AG08396 (cell line): ENCODE measurements around the gene FAM117B.
"Not testable (repeated sequence)": the region's sequence is repeated elsewhere in the genome, so short reads cannot be mapped to it uniquely, and the experiment has no call there.

ENCODE experiments used
- DNase-seq: peaks from one replicate; pipeline ENCODE4 v3.0.0; 2012; ENCODE audit warnings: low spot score, mixed read lengths

Gene FAM117B

GRCh38 chr2:202638721-202639120 is 4.0 kb downstream of the FAM117B start:
- DNase-seq: no peak

GRCh38 chr2:202639231-202639630 is 4.5 kb downstream of the FAM117B start:
- DNase-seq: no peak

DNA sequence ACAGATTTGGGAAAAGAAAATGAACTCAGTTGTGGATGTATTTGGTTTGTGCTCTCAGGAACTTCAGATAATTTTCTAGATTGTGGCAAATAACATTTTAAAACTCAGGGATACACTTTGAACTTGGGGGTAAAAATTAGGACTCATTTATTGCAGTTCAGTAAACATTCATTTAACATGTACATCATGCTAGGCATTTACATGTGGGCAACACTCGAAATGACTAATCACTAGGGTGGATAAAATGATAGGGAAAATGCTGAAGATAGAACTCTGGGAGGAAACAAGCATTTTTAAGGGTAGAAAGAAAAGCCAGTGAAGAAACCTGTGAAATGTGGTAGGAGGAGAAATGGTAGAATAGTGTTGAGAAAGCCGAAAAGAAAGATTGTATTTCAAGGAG is 7.8 kb downstream of the FAM117B start:
- DNase-seq: no peak

GRCh38 chr2:202643012-202643858 is 8.5 kb downstream of the FAM117B start:
- DNase-seq: no peak

DNA sequence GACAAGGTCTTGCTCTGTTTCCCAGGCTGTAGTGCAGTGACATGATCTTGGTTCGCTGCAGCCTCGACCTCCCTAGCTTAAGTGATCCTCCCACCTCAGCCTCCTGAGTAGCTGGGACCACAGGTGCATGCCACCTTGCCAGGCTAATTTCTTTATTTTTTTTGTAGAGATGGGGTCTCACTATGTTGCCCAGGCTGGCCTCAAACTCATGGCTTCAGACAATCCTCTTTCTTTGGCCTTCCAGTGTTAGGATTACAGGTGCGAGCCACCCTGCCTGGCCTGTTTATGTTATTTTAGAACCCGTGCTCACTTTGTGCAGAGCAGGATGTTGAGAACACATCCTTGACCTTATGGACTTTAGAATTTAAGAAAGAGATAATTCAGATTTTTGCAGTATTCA is 17.4 kb downstream of the FAM117B start:
- DNase-seq: no peak

- DNase-seq: no peak
Observed at GRCh38 chr2:202653890-202654289, 19.1 kb downstream of the FAM117B start.

GRCh38 chr2:202657876-202658275 is 23.1 kb downstream of the FAM117B start:
- DNase-seq: no peak

- DNase-seq: no peak
Observed at GRCh38 chr2:202660796-202661195, 26.0 kb downstream of the FAM117B start.

DNA sequence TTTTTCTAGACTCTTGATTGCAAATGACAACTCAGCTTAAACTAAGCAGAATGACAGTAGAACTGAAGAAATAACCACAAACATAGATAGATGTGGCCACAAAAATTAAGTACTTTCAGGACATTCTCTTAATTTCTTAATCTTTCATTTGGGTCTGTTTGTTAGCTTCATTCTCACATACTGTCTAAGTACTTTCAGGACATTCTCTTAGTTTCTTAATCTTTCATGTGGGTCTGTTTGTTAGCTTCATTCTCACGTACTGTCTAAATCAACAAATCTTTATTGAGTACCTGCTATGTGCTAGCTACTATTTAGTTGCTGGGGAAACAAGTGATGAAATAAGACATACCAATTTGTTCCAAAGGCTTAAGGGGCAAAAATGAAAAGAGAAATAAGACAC is 35.1 kb downstream of the FAM117B start:
- DNase-seq: no peak

DNA sequence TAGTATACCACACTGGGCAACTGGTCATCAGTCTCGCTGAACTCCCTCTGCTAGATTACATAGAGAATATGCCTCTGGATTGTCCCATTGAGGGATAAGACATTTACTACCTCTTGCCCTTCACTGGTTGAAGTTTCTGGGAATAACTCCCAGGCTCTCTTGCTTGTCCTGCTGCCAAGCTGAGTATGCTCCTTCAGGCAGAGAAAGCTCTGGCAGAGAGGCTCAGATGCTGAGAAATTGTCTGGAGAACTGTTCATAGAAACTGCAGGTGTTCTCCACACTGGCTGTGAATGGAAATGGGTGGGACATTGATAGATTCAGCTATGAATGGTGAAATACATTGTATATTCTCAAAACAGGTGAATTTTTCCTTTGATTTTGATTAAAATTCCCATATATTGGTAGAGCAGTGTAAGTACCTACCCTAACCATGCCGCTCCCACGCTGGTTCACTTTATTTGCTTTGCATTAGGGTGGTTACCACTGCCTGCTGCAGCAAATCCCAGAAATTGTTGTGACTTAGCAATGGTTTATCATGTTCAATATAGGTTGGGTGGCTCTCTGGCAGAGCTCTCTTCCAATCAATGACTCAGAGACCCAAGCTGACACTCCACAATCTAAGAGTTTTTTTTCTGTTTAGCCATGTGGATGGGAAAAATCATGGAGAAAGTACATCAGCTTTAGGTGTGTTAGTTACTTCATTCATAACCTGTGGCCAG is 36.7 kb downstream of the FAM117B start:
- DNase-seq: no peak

DNA sequence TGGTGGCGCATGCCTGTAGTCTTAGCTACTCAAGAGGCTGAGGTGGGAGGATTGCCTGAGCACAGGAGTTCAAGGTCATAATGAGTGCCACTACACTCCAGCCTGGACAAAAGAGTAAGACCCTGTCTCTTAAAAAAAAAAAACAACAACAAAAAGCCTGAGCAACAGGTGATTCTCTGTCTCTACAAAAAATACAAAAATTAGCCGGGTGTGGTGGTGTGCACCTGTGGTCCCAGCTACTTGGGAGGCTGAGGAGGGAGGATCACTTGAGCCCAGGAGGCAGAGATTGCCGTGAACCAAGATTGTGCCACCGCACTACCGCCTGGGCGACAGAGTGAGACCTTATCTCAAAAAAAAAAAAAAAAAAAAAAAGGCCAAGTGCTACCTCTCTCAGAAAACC is 40.3 kb downstream of the FAM117B start:
- not testable (repeated sequence) for DNase-seq

DNA sequence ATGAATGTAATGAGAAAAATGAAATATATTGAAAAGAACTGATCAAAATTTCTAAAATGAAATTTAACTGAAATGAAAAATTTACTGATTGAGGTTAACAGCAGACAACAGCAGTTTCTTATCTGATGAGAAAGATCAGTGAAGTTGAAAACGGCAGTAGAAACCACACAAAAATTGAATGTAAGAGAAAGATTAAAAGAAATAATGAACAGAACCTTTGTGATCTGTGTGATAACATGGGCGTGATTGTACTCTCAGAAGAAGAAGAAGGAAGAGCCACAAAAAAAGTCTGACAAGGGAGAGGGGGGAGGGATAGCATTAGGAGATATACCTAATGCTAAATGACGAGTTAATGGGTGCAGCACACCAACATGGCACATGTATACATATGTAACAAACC is 45.2 kb downstream of the FAM117B start:
- DNase-seq: no peak

DNA sequence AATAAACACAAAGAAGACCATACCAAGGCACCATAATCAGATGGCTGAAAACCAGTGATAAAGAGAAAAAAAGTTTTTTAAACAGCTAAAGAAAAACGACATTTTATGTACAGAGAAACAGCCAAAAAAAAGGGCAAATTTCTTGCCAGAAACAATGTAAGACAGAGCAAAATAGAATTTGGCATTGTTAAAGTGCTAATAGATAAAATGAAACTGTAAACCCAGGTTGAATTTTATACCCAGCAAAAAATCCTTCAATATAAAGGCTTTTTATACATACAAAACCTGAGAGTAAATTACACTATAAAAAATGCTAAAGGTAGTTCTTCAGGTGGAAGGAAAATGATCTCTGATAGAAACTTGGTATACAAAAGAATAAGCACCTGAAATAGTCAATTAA is 45.7 kb downstream of the FAM117B start:
- DNase-seq: no peak

DNA sequence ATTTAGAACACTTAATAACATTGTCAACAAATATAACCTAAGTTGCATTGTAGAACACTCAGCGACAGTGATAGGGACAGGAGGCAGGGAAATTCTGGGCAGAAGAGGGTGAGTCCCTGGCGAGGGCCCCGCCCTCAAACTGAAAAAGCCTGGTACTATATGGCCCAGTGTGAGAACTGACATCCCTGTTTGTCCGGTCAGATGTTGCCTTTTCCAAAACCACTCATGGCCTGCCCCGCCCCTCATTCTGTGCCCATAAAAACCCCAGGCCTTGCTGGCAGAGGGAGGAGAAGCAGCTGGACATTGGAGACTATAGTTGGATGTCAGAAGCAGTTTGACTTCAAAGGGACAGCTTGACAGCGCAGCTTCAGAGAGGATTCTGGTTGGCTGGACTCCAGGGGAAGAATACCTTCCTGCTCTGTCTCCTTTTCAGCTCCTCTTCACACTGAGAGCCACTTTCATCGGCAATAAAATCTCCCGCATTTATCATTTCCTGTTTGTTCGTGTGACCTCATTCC is 47.0 kb downstream of the FAM117B start:
- no peak for DNase-seq

DNA sequence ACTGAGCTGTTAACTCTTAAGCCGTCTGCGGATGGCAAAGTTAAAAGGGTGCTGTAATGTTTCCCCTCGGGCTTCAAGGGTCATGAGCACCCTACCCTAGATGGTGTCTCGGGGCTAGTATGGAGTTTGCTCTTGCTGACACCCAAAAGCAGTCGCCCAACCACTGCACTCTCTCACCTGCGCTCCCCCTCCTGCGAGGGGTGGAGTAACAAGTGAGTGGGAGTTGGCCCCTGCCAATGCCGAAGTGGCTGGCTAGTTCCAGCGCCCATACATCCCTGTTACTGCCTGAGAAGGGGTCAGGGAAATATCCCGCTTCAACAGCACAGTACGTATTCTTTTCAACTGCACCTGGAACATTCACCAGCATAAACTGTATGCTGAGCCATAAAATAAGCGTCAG is 47.5 kb downstream of the FAM117B start:
- DNase-seq: no peak

DNA sequence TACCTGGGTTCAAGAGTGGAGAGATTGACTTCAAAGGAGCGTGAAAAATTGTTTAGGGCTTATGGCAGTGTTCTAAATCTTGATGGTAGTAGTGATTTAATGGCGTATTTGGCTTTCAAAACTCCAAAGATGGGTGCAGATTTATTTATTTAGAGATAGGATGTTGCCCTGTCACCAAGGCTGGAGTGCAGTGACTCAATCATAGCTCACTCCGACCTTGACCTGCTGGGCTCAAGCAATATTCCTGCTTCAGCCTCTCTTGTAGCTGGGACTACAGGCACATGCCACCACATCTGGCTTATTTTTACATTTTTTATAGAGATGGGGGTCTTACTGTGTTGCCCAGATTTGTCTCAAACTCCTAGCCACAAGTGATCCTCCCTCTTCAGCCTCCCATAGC is 52.5 kb downstream of the FAM117B start:
- no peak for DNase-seq

GRCh38 chr2:202689459-202689858 is 54.7 kb downstream of the FAM117B start:
- DNase-seq: no peak

- DNase-seq: no peak
Observed at GRCh38 chr2:202689898-202690297, 55.1 kb downstream of the FAM117B start.

DNA sequence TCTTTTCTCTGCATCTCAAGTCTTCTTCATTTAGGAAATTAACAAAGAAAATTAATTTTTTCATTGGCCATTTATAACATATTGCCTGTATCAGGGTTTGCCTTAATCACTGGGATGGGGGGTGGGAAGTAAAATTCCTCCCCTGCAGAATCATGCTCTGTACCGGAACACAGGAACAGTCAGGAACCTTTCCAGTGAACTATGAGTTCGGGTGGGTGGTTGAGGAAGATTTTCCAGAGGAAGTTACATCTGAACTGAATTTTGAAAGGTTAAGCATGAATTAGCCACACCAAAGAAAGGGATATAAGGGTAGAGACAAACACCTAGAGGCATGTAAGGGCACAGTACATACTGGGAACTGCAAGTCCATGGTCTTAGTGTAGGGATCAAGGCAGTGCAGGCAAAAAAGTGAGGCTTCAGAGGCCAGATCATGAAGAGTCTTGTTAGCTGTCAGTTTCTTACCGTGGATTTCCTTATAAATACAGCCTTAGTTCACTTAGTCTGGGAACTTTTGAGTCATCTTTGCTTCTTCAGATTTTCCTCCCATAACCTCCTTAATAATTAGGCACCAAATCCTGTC is 55.6 kb downstream of the FAM117B start:
- no peak for DNase-seq

- DNase-seq: no peak
Observed at GRCh38 chr2:202693503-202693902, 58.7 kb downstream of the FAM117B start.

DNA sequence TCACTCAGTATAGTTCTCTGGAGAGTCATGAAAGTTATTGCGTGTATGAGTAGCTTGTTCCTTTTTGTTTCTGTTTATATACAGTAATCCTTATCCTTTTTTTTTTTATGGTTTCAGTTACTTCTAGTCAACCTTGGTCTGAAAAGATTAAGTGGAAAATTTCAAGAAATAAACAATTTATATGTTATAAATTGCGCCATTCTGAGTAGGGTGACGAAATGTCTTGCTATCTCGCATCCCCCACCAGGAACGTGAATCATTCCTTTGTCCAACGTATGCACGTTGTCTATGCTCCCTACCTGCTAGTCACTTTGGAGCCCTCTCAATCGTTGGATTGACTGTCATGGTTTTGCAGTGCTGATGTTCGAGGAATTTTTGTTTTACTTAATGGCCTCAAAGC is 60.4 kb downstream of the FAM117B start:
- DNase-seq: no peak

- no peak for DNase-seq
Observed at GRCh38 chr2:202700075-202700901, 65.5 kb downstream of the FAM117B start.
